ENCODE results near the gene ARG2. TPM values are rescaled to one million over a fixed set of nuclear protein-coding genes. Genes with fewer than 3 reads are reported as not detected.

The ARG2 gene
- total RNA-seq, 1 donor from 2014 or later, result 1.2 TPM

DNA sequence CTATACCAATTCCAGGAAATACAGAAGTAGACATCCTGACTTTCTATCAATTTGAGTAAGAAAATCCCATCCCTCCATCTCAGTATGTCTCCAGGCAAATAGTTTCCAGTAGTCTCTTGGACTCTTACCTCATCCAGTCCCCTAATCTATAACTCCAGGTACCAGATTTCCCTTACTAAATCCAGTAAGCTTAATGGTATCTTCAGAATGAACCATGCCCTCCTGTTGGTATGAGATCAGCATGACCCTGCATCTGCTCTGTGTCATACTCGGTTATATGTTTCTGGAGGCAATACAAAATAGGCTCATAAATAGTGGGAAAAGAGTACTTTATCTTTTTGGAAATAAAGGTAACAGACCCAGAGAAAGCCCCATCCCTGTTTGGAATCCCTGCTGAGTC lies 38.1 kb upstream of the ARG2 start:
- H3K4me1 ChIP-seq, result no peaks in the 10 kb centered on the region
- no peaks in the 10 kb centered on the region for H3K27me3 ChIP-seq (ENCODE audit: low read depth)
- intact Hi-C loops (cut with micrococcal nuclease), result no loop called here
- no peak overlapping the region for H3K27ac ChIP-seq (replicated peaks)
- no peak overlapping the region for H3K4me3 ChIP-seq
- H3K9me3 ChIP-seq (replicated peaks), result no peaks in the 10 kb centered on the region
- DNase-seq, result no peak
- H3K36me3 ChIP-seq, result peaks cover 14% of the 10 kb centered on the region
- TF ChIP-seq, protein P1, sequence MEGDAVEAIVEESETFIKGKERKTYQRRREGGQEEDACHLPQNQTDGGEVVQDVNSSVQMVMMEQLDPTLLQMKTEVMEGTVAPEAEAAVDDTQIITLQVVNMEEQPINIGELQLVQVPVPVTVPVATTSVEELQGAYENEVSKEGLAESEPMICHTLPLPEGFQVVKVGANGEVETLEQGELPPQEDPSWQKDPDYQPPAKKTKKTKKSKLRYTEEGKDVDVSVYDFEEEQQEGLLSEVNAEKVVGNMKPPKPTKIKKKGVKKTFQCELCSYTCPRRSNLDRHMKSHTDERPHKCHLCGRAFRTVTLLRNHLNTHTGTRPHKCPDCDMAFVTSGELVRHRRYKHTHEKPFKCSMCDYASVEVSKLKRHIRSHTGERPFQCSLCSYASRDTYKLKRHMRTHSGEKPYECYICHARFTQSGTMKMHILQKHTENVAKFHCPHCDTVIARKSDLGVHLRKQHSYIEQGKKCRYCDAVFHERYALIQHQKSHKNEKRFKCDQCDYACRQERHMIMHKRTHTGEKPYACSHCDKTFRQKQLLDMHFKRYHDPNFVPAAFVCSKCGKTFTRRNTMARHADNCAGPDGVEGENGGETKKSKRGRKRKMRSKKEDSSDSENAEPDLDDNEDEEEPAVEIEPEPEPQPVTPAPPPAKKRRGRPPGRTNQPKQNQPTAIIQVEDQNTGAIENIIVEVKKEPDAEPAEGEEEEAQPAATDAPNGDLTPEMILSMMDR (IDR thresholded peaks at IDR 0.05; ENCODE audit: borderline replicate concordance), result no peak

DNA sequence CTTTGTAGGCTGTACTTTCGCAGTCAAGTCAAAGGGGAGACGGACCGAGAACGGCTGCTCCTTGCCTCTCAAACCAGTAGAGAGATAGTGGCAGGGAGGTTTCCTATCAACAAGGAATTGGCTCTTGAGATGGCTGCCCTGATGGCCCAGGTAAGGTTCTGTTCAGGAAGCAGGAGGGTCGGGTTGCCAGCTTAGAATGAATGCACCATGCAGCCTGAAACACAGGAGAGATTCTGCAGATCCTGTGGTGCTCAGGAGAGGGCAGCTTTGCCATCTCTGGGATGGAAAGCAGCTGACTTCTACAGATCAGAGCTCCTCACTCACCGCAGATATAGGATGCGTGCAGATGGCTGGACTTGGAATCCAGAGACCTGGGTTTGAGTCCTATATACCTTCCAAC lies 37.7 kb upstream of the ARG2 start:
- H3K36me3 ChIP-seq, result peaks cover 18% of the 10 kb centered on the region
- H3K9me3 ChIP-seq (replicated peaks), result no peaks in the 10 kb centered on the region
- TF ChIP-seq, protein P1 (IDR thresholded peaks at IDR 0.05; ENCODE audit: borderline replicate concordance), result no peak
- no peak overlapping the region for H3K4me3 ChIP-seq
- no peak for DNase-seq
- no peaks in the 10 kb centered on the region for H3K4me1 ChIP-seq
- H3K27ac ChIP-seq (replicated peaks), result no peak overlapping the region
- intact Hi-C loops (cut with micrococcal nuclease), result no loop called here
- H3K27me3 ChIP-seq (ENCODE audit: low read depth), result no peaks in the 10 kb centered on the region

DNA sequence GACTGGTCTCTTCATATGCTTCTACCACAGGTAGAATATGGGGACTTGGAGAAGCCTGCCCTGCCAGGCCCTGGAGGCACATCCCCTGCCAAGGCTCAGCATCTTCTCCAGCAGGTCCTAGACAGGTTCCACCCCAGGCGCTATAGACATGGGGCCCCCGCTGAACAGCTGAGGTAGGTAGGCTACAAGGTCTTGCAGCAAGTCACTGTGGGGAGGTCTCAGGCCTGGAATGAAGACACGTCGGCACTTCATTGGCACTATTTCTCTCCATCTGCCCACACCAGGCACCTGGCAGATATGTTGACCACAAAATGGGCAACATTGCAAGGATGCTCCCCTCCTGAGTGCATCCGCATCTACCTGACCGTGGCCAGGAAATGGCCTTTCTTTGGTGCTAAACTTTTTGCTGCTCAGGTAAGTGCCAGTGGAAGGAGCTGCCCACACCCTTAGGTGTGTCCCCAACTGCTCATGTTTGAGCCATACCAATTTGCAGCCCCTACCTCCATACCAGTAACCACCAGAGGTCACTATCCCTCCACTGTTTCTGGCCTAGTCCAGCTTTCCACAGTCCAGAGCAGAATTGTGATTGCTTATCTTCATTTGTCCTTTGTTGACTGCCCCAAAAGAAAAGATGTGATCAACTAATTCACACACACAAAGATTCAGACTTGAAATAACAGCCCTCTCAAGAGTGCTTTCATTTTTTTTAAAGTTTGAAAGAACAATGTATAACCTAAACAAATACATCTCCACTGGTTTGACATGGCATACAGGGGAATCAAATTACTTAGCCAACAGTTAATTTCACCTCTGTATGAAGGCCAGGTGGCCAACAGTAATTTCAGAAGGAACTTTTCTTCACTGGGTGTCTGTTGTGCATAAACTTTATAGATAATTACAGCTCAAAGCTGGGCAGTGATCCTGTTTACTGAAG lies 35.7 kb upstream of the ARG2 start:
- H3K27ac ChIP-seq (replicated peaks), result no peak overlapping the region
- DNase-seq, result no peak
- TF ChIP-seq, protein P1 (IDR thresholded peaks at IDR 0.05; ENCODE audit: borderline replicate concordance), result peak; percentile 75
- no peak overlapping the region for H3K4me3 ChIP-seq
- H3K36me3 ChIP-seq, result peaks cover 30% of the 10 kb centered on the region
- H3K9me3 ChIP-seq (replicated peaks), result no peaks in the 10 kb centered on the region
- intact Hi-C loops (cut with micrococcal nuclease), result no loop called here
- H3K4me1 ChIP-seq, result no peaks in the 10 kb centered on the region
- no peaks in the 10 kb centered on the region for H3K27me3 ChIP-seq (ENCODE audit: low read depth)

DNA sequence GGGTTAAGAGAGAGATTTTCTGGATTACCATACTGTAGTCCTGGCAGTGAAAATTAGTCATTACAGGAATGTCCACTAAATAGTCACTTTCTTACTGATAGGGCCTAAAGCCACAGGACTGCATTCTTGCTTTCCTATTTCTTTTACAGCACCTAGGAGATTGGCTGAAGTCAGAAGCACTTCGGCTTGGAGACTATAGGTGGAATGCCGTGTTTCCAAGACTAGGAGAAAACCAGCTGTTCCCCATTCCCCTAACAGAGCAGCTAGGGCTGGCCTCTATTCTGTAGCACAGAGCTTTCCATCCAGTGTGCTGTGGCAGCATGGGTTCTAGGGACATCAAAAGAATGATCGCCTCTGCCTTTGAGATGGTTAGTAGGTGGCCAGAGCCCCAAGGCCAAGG lies 34.7 kb upstream of the ARG2 start:
- intact Hi-C loops (cut with micrococcal nuclease), result no loop called here
- H3K4me1 ChIP-seq, result no peaks in the 10 kb centered on the region
- H3K9me3 ChIP-seq (replicated peaks), result no peaks in the 10 kb centered on the region
- H3K4me3 ChIP-seq, result no peak overlapping the region
- TF ChIP-seq, protein P1 (IDR thresholded peaks at IDR 0.05; ENCODE audit: borderline replicate concordance), result no peak
- DNase-seq, result no peak
- H3K27ac ChIP-seq (replicated peaks), result no peak overlapping the region
- no peaks in the 10 kb centered on the region for H3K27me3 ChIP-seq (ENCODE audit: low read depth)
- H3K36me3 ChIP-seq, result peaks cover 36% of the 10 kb centered on the region

DNA sequence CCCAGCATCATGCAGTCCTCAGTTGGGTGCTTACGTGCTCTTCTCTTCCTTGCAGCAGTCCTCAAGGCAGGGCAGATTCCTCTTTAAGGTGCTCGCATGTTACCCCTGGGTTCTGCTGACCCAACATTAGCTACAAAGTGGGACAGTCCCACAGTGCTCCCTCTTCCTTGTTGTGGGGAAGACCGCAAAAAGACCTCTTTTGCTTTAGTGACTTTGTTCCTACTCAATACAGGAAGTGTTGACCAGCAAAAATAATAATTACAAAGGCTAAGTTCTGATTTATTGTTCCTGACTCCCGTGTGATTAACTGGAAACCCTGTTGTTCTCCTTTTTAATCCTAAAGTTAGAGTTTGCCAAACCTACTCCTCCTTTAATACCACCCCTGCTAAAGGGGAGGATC lies 33.4 kb upstream of the ARG2 start:
- Histone ChIP-seq H3K36me3 (peaks cover 42% of the 10 kb centered on the region), H3K27me3 (ENCODE audit: low read depth) (no peaks in the 10 kb centered on the region), H3K9me3 (replicated peaks) (no peaks in the 10 kb centered on the region), H3K27ac (replicated peaks) (no peak overlapping the region), H3K4me1 (no peaks in the 10 kb centered on the region), H3K4me3 (no peak overlapping the region)
- intact Hi-C loops (cut with micrococcal nuclease), result no loop called here
- TF ChIP-seq, protein P1 (IDR thresholded peaks at IDR 0.05; ENCODE audit: borderline replicate concordance), result no peak
- DNase-seq, result no peak

All from left ventricle myocardium inferior (tissue), 1 donor.